H1 (cell line): ENCODE results near the gene PTCHD4. TPM values are rescaled to one million over a fixed set of nuclear protein-coding genes. Genes with fewer than 3 reads are reported as not detected.

Experiments
- CTCF ChIA-PET: fragments of 300-600 bp; sonication (Branson Sonifier 250); formaldehyde crosslinking; loops from one replicate; lab custom pipeline; 2021; ENCODE audit not compliant: partially characterized antibody; lab: Charles Lee
- POLR2A ChIA-PET: fragments of 300-600 bp; sonication (Branson Sonifier 250); formaldehyde crosslinking; loops from one replicate; lab custom pipeline; 2021; ENCODE audit warnings: inconsistent platforms; ENCODE audit not compliant: partially characterized antibody; lab: Charles Lee
- DNase-seq, 2 experiments: peaks; one replicate each; pipeline versions ENCODE4 v3.0.0 to v3.0.0-alpha.2; 2010 to 2022; ENCODE audit warnings: low spot score in 2 of 2, low read depth in 1 of 2, mixed read lengths in 1 of 2
- FAIRE-seq: peaks from 2 replicates; lab custom pipeline; 2011; peaks lifted over from hg19 to GRCh38; lab: Jason Lieb, UNC
- H2AFZ ChIP-seq: 2 replicates; pipeline ENCODE4 v1.8.1; 2012; ENCODE audit warnings: low read length, inconsistent platforms
- H2AK5ac ChIP-seq: 2 replicates; pipeline ENCODE4 v1.6.1; 2013; ENCODE audit warnings: low read depth, low read length
- H2BK120ac ChIP-seq: replicated peaks from 2 replicates; pipeline ENCODE3; 2013; ENCODE audit warnings: low read depth, low read length, inconsistent platforms
- H2BK12ac ChIP-seq: 2 replicates; pipeline ENCODE4 v1.6.1; 2013; ENCODE audit warnings: low read depth, low read length
- H2BK15ac ChIP-seq: 2 replicates; pipeline ENCODE4 v1.6.1; 2013; ENCODE audit warnings: low read length
- H2BK20ac ChIP-seq: 2 replicates; pipeline ENCODE4 v1.6.1; 2013; ENCODE audit warnings: low read length
- H2BK5ac ChIP-seq: 2 replicates; pipeline ENCODE4 v1.6.1; 2013; ENCODE audit warnings: low read depth, low read length
- H3K14ac ChIP-seq: 2 replicates; pipeline ENCODE4 v1.6.1; 2013; ENCODE audit warnings: inconsistent platforms; ENCODE audit not compliant: insufficient read length
- H3K18ac ChIP-seq: 2 replicates; pipeline ENCODE4 v1.6.1; 2013; ENCODE audit warnings: low read length; ENCODE audit errors: extremely low read depth
- H3K23ac ChIP-seq: 2 replicates; pipeline ENCODE4 v1.6.1; 2013; ENCODE audit warnings: inconsistent platforms; ENCODE audit not compliant: insufficient read length
- H3K23me2 ChIP-seq: 2 replicates; pipeline ENCODE4 v1.6.1; 2013; ENCODE audit warnings: low read depth, low read length
- H3K27ac ChIP-seq: 2 replicates; pipeline ENCODE4 v1.6.1; 2011; ENCODE audit warnings: low read depth, low read length, inconsistent platforms
- H3K27me3 ChIP-seq, 4 experiments: replicated peaks in 1 of 4; 1 replicate in 1 of 4; 2 replicates in 3 of 4; pipeline versions ENCODE4 v1.6.1 to v1.8.1; 2011 to 2013; ENCODE audit warnings: low read length in 3 of 4, mild to moderate bottlenecking in 3 of 4, inconsistent platforms in 2 of 4, mixed read lengths in 2 of 4, moderate library complexity in 1 of 4; ENCODE audit not compliant: control insufficient read depth in 3 of 4, insufficient read depth in 3 of 4; ENCODE audit errors: extremely low read depth in 1 of 4
- H3K36me3 ChIP-seq, 4 experiments: 2 replicates each; pipeline versions ENCODE4 v1.6.1 to v1.8.1; 2011 to 2013; ENCODE audit warnings: mild to moderate bottlenecking in 4 of 4, low read length in 3 of 4, moderate library complexity in 2 of 4, control low read depth in 1 of 4, inconsistent platforms in 1 of 4; ENCODE audit not compliant: insufficient read depth in 4 of 4, control insufficient read depth in 2 of 4
- H3K4ac ChIP-seq: replicated peaks from 2 replicates; pipeline ENCODE3; 2013; ENCODE audit warnings: low read length, low read depth, mixed read lengths, inconsistent platforms; ENCODE audit not compliant: insufficient read length
- H3K4me1 ChIP-seq, 4 experiments: replicated peaks in 1 of 4; 1 replicate in 1 of 4; 2 replicates in 3 of 4; pipeline versions ENCODE4 v1.6.1 to v1.8.1; 2011 to 2013; ENCODE audit warnings: low read length in 3 of 4, inconsistent platforms in 2 of 4, mixed read lengths in 1 of 4; ENCODE audit not compliant: insufficient read depth in 4 of 4, control insufficient read depth in 3 of 4
- H3K4me2 ChIP-seq, 2 experiments: 2 replicates each; pipeline versions ENCODE4 v1.6.1 to v1.8.1; 2011 to 2013; ENCODE audit warnings: low read depth in 2 of 2, low read length in 2 of 2, control low read depth in 1 of 2, inconsistent platforms in 1 of 2, mild to moderate bottlenecking in 1 of 2; ENCODE audit not compliant: insufficient read depth in 1 of 2
- H3K4me3 ChIP-seq, 4 experiments: fragments of 200-600, 300-600 bp in 1 of 4; sonication (generic), shearing (Covaris generic), sonication (Bioruptor Twin) in 1 of 4; 2 replicates each; pipeline versions ENCODE4 v1.5.1 to v1.8.1; 2011 to 2016; ENCODE audit warnings: low read length in 4 of 4, low read depth in 3 of 4, control low read depth in 2 of 4, inconsistent platforms in 2 of 4, mild to moderate bottlenecking in 2 of 4, mixed read lengths in 1 of 4, moderate library complexity in 1 of 4; ENCODE audit not compliant: insufficient read depth in 2 of 4; ENCODE audit errors: extremely low read depth in 1 of 4
- H3K56ac ChIP-seq: replicated peaks from 2 replicates; pipeline ENCODE3; 2013; ENCODE audit warnings: low read depth, mild to moderate bottlenecking, mixed read lengths, low read length, inconsistent platforms; ENCODE audit not compliant: insufficient read length
- H3K79me1 ChIP-seq: 2 replicates; pipeline ENCODE4 v1.6.1; 2013; ENCODE audit warnings: low read depth, low read length, control low read depth
- H3K79me2 ChIP-seq, 2 experiments: 2 replicates each; pipeline versions ENCODE4 v1.6.1 to v1.8.1; 2012 to 2013; ENCODE audit warnings: low read length in 2 of 2, mild to moderate bottlenecking in 2 of 2, inconsistent platforms in 1 of 2; ENCODE audit not compliant: insufficient read depth in 2 of 2, control insufficient read depth in 1 of 2
- H3K9ac ChIP-seq, 4 experiments: replicated peaks in 1 of 4; 1 replicate in 1 of 4; 2 replicates in 3 of 4; pipeline versions ENCODE4 v1.6.1 to v1.8.1; 2011 to 2013; ENCODE audit warnings: low read depth in 3 of 4, low read length in 3 of 4, control low read depth in 2 of 4, mild to moderate bottlenecking in 2 of 4, moderate library complexity in 2 of 4, inconsistent platforms in 1 of 4; ENCODE audit errors: extremely low read depth in 1 of 4
- H3K9me3 ChIP-seq, 2 experiments: 2 replicates each; pipeline versions ENCODE4 v1.6.1 to v1.8.1; 2012 to 2013; ENCODE audit warnings: mild to moderate bottlenecking in 2 of 2, moderate library complexity in 2 of 2, control low read depth in 1 of 2, inconsistent platforms in 1 of 2, low read depth in 1 of 2, low read length in 1 of 2, mixed read lengths in 1 of 2; ENCODE audit not compliant: insufficient read depth in 2 of 2
- H4K20me1 ChIP-seq, 2 experiments: replicated peaks in 1 of 2; 2 replicates each; pipeline versions ENCODE3 to v1.8.1; 2011 to 2013; ENCODE audit warnings: inconsistent platforms in 2 of 2, low read length in 2 of 2, mild to moderate bottlenecking in 1 of 2; ENCODE audit not compliant: insufficient read depth in 2 of 2, control insufficient read depth in 1 of 2
- H4K5ac ChIP-seq: 2 replicates; pipeline ENCODE4 v1.6.1; 2013; ENCODE audit warnings: low read length, low read depth, mixed read lengths, inconsistent platforms; ENCODE audit not compliant: insufficient read length
- H4K8ac ChIP-seq: 2 replicates; pipeline ENCODE4 v1.8.0; 2013; ENCODE audit warnings: mild to moderate bottlenecking, moderate library complexity, low read length, inconsistent platforms; ENCODE audit not compliant: insufficient read depth; ENCODE audit errors: extremely low read depth
- H4K91ac ChIP-seq: replicated peaks from 2 replicates; pipeline ENCODE3; 2013; ENCODE audit warnings: low read length, mixed read lengths, inconsistent platforms; ENCODE audit not compliant: insufficient read length
- ATF2 ChIP-seq: IDR thresholded peaks from 2 replicates; pipeline ENCODE4 v1.6.1; 2012; ENCODE audit warnings: low read length, inconsistent platforms
- RAD21 ChIP-seq, 2 experiments: IDR thresholded peaks in 1 of 2; conservative IDR thresholded peaks in 1 of 2; 2 replicates each; pipeline ENCODE4 v1.6.1; 2011; ENCODE audit warnings: low read depth in 2 of 2, low read length in 2 of 2, improper control_type of control experiment in 1 of 2, inconsistent platforms in 1 of 2, mild to moderate bottlenecking in 1 of 2, moderate library complexity in 1 of 2
- TCF12 ChIP-seq: IDR thresholded peaks from 2 replicates; pipeline ENCODE4 v1.6.1; 2011; ENCODE audit warnings: low read depth, mild to moderate bottlenecking, low read length
- WGBS, 2 experiments: shearing (Covaris generic) in 1 of 2; methylation state at CpG; one replicate each; pipeline versions ENCODE4 v1.1.6 to v1.1.7; 2013 to 2015; ENCODE audit warnings: low lambda C conversion rate in 2 of 2, mixed read lengths in 2 of 2, inconsistent platforms in 1 of 2, low coverage in 1 of 2, missing lambda C conversion rate in 1 of 2; ENCODE audit not compliant: insufficient replicate concordance in 2 of 2, insufficient coverage in 1 of 2, insufficient read length in 1 of 2; ENCODE audit errors: extremely low coverage in 1 of 2, missing lambda C conversion rate in 1 of 2; 5-methylcytosine and 5-hydroxymethylcytosine counted together
- polyA plus RNA-seq, 7 experiments: library from polyadenylated mRNA; depleted of rRNA in 3 of 7; stranded (reverse) in 5 of 7; unstranded in 2 of 7; fragments of >200 nt in 5 of 7; fragments of 200-250 nt in 2 of 7; gene quantifications; 1 replicate in 5 of 7; 2 replicates in 1 of 7; 4 replicates in 1 of 7; pipeline versions ENCODE4 v1.2.1 to v1.2.3, GENCODE V29; 2011 to 2013; ENCODE audit warnings: missing spikeins in 2 of 7, mixed read lengths in 2 of 7
- total RNA-seq: library from RNA; stranded (reverse); fragmentation: NEBNext Ultra II Directional; extraction: Animal tissue kit (Norgen Biotek cat#: 25700); gene quantifications from 2 replicates; pipeline ENCODE4 v1.2.1, GENCODE V29; 2021

PTCHD4 gene
- total and polyA plus RNA-seq, 2 of the 8 experiments (the other 6 are each of a cell fraction or from before 2014, with no cell fraction given), result 0.17 to 0.37 TPM

GRCh38 chr6:48087448-48087847, 23.5 kb downstream of the PTCHD4 start:
- no peak overlapping the region for H2BK20ac ChIP-seq
- H3K79me2 ChIP-seq, result no peaks in the 10 kb centered on the region
- no peak overlapping the region for H3K4me3 ChIP-seq
- H3K27me3 ChIP-seq, result no peaks in the 10 kb centered on the region
- no peak overlapping the region for H2BK15ac ChIP-seq
- H4K8ac ChIP-seq, result no peak overlapping the region
- ChIA-PET CTCF (interaction anchor here (0.6 to 1.8 kb wide), 6 partner anchors 10 to 997 kb away, joined by 3 to 6 read pairs (median 4); no protein-coding TSS in a partner anchor), POLR2A (no interaction called here)
- H3K79me1 ChIP-seq, result no peaks in the 10 kb centered on the region
- FAIRE-seq (no peak), DNase-seq (no peak)
- TF ChIP-seq ATF2, result no peak
- TF ChIP-seq TCF12, result no peak
- peak; percentile 18 to 26; a peak in 2 of 4 replicates for TF ChIP-seq RAD21 (IDR thresholded peaks at IDR 0.05 in 1 of 2, conservative IDR thresholded peaks at IDR 0.05 in 1 of 2; ENCODE audit: low read depth in 2 of 2, low read length in 2 of 2)
- no peak overlapping the region for H2AFZ ChIP-seq
- H3K4me2 ChIP-seq, result no peak overlapping the region
- WGBS, 2 experiments, result 87% methylated on average over 1 of the region's 1 CpG; no CpG with 5 or more reads in 1 of the 2 experiments
- no peak overlapping the region for H3K14ac ChIP-seq
- H4K91ac ChIP-seq, result no peak overlapping the region
- no peak overlapping the region for H3K27ac ChIP-seq
- H4K5ac ChIP-seq, result no peak overlapping the region
- no peak overlapping the region for H3K18ac ChIP-seq
- H3K4me1 ChIP-seq, result no peaks in the 10 kb centered on the region
- no peaks in the 10 kb centered on the region for H4K20me1 ChIP-seq
- no peak overlapping the region for H2BK5ac ChIP-seq
- H3K36me3 ChIP-seq, result no peaks in the 10 kb centered on the region; a peak in 2 of 8 replicates
- H3K23me2 ChIP-seq, result no peaks in the 10 kb centered on the region
- peaks cover 3 to 5% of the 10 kb centered on the region in 2 experiments; a peak in 1 of 4 replicates for H3K9me3 ChIP-seq
- no peak overlapping the region for H2AK5ac ChIP-seq
- H2BK12ac ChIP-seq, result no peak overlapping the region
- no peak overlapping the region for H3K9ac ChIP-seq
- no peak overlapping the region for H3K4ac ChIP-seq
- H3K56ac ChIP-seq, result no peak overlapping the region
- H3K23ac ChIP-seq, result no peak overlapping the region
- no peak overlapping the region for H2BK120ac ChIP-seq
